ENCODE results near the gene NOTCH2.
"Not testable (repeated sequence)": the region's sequence is repeated elsewhere in the genome, so short reads cannot be mapped to it uniquely, and the experiment has no call there.

The NOTCH2 gene

DNA sequence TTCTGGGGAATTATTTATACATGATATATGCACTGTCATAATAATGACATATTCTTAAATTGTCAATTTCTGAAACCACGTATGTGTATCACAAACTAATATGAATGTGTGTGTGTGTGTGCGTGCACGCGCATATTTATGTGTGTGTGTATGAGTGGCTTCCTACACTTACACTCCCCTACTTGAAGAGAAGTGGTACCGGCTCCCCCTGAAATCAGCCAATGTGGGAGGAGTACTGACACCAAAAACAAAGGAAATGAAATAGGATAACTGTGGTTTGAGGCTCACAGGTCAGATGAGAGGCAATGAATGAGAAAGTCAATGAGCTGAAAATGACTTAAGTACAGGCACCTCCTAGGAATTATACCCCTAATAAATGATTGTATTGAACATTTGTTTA is 42.8 kb upstream of the NOTCH2 start:
- H4K8ac ChIP-seq (ENCODE audit: low read depth, low read length); H2BK5ac ChIP-seq (ENCODE audit: low read length); H3K27ac ChIP-seq (replicated peaks; ENCODE audit: low read length); H2AK5ac ChIP-seq (ENCODE audit: low read depth, low read length); H3K4me1 ChIP-seq (ENCODE audit: control insufficient read depth in 2 of 2, insufficient read depth in 1 of 2, low read depth in 1 of 2, low read length in 2 of 2); H3K18ac ChIP-seq (ENCODE audit: low read length); H3K9ac ChIP-seq (ENCODE audit: low read depth, low read length, poor library complexity); H2BK15ac ChIP-seq (ENCODE audit: low read length); H3K27me3 ChIP-seq (ENCODE audit: control insufficient read depth in 3 of 3, insufficient read depth in 3 of 3, low read depth in 1 of 3, low read length in 3 of 3); H3K36me3 ChIP-seq (replicated peaks in 1 of 2; ENCODE audit: control insufficient read depth in 2 of 2, insufficient read depth in 2 of 2, low read length in 2 of 2); H3K9me3 ChIP-seq (replicated peaks in 1 of 2; ENCODE audit: control insufficient read depth in 2 of 2, insufficient read depth in 1 of 2, low read depth in 1 of 2, low read length in 2 of 2); DNase-seq (ENCODE audit: low spot score); H3K4me2 ChIP-seq (ENCODE audit: insufficient read depth, low read length, poor library complexity, severe bottlenecking); H3K4ac ChIP-seq (ENCODE audit: low read length); H3K79me1 ChIP-seq (ENCODE audit: low read depth, low read length); H2BK12ac ChIP-seq (ENCODE audit: low read length); H3K23ac ChIP-seq (ENCODE audit: low read depth, low read length, poor library complexity); H2AFZ ChIP-seq (ENCODE audit: low read length); H2BK120ac ChIP-seq (ENCODE audit: low read depth, low read length); H3K4me3 ChIP-seq (ENCODE audit: low read length in 2 of 2); H3K14ac ChIP-seq (ENCODE audit: low read length); H4K91ac ChIP-seq (ENCODE audit: low read depth, low read length, poor library complexity): not testable (repeated sequence)
- WGBS, 2 donors (ENCODE audit: extremely low coverage in 2 of 2, insufficient read length in 2 of 2, insufficient replicate concordance in 1 of 2), result no CpG with 5 or more reads among the region's 5 CpGs

DNA sequence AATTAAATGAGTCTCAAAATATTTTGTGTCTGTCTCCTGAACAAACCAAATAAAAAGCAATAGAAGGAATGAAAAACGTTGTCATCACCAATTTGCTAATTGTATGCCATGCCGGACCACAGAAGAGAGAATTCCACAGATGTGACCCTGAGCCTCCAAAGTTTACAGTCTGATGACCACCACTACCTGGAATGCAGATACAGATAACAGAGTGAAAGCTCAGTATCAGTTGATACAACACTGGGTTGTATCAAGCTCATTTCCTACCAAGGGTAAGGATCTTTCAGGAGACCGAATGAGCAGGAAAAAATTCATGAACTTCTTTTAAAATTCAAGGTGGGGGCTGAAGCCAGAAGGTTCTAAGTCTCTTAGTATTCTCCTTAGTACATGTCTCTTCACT is 42.3 kb upstream of the NOTCH2 start:
- not testable (repeated sequence) for DNase-seq (ENCODE audit: low spot score); H3K18ac ChIP-seq (ENCODE audit: low read length); H3K79me1 ChIP-seq (ENCODE audit: low read depth, low read length); H3K4ac ChIP-seq (ENCODE audit: low read length); H3K4me1 ChIP-seq (ENCODE audit: control insufficient read depth in 2 of 2, insufficient read depth in 1 of 2, low read depth in 1 of 2, low read length in 2 of 2); H2AK5ac ChIP-seq (ENCODE audit: low read depth, low read length); H3K27me3 ChIP-seq (ENCODE audit: control insufficient read depth in 3 of 3, insufficient read depth in 3 of 3, low read depth in 1 of 3, low read length in 3 of 3); H3K14ac ChIP-seq (ENCODE audit: low read length); H3K4me3 ChIP-seq (ENCODE audit: low read length in 2 of 2); H2BK120ac ChIP-seq (ENCODE audit: low read depth, low read length); H4K8ac ChIP-seq (ENCODE audit: low read depth, low read length); H3K9ac ChIP-seq (ENCODE audit: low read depth, low read length, poor library complexity); H2BK12ac ChIP-seq (ENCODE audit: low read length); H2BK5ac ChIP-seq (ENCODE audit: low read length); H2BK15ac ChIP-seq (ENCODE audit: low read length); H3K4me2 ChIP-seq (ENCODE audit: insufficient read depth, low read length, poor library complexity, severe bottlenecking); H3K36me3 ChIP-seq (replicated peaks in 1 of 2; ENCODE audit: control insufficient read depth in 2 of 2, insufficient read depth in 2 of 2, low read length in 2 of 2); H3K27ac ChIP-seq (replicated peaks; ENCODE audit: low read length); H3K23ac ChIP-seq (ENCODE audit: low read depth, low read length, poor library complexity); H2AFZ ChIP-seq (ENCODE audit: low read length); H4K91ac ChIP-seq (ENCODE audit: low read depth, low read length, poor library complexity); H3K9me3 ChIP-seq (replicated peaks in 1 of 2; ENCODE audit: control insufficient read depth in 2 of 2, insufficient read depth in 1 of 2, low read depth in 1 of 2, low read length in 2 of 2)
- WGBS, 2 donors (ENCODE audit: extremely low coverage in 2 of 2, insufficient read length in 2 of 2, insufficient replicate concordance in 1 of 2), result no CpG with 5 or more reads among the region's 3 CpGs

DNA sequence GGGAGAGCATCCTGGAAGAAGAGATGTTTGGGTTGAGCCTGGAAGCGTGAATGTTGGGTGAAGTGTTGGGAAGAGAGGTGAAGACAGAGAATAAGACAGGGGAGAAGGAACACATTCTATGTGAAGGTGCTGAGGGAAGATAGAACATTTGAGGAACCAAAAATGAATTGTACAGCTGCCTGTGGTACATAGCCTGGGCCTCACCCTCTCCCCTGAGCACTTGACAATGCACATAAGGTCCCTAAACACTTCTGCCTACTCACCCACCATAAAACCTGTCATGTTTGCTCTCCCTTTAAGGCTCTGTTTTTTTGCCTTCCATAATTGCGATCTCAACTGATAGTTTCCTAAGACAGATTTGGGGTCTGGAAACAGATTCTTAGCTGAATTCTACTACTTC is 41.5 kb upstream of the NOTCH2 start:
- not testable (repeated sequence) for H2BK15ac ChIP-seq (ENCODE audit: low read length); H3K4ac ChIP-seq (ENCODE audit: low read length); H3K18ac ChIP-seq (ENCODE audit: low read length); DNase-seq (ENCODE audit: low spot score); H4K8ac ChIP-seq (ENCODE audit: low read depth, low read length); H3K27me3 ChIP-seq (ENCODE audit: control insufficient read depth in 3 of 3, insufficient read depth in 3 of 3, low read depth in 1 of 3, low read length in 3 of 3); H3K4me1 ChIP-seq (ENCODE audit: control insufficient read depth in 2 of 2, insufficient read depth in 1 of 2, low read depth in 1 of 2, low read length in 2 of 2); H3K9me3 ChIP-seq (replicated peaks in 1 of 2; ENCODE audit: control insufficient read depth in 2 of 2, insufficient read depth in 1 of 2, low read depth in 1 of 2, low read length in 2 of 2); H3K9ac ChIP-seq (ENCODE audit: low read depth, low read length, poor library complexity); H3K27ac ChIP-seq (replicated peaks; ENCODE audit: low read length); H2BK12ac ChIP-seq (ENCODE audit: low read length); H2BK120ac ChIP-seq (ENCODE audit: low read depth, low read length); H4K91ac ChIP-seq (ENCODE audit: low read depth, low read length, poor library complexity); H2AK5ac ChIP-seq (ENCODE audit: low read depth, low read length); H3K4me3 ChIP-seq (ENCODE audit: low read length in 2 of 2); H3K4me2 ChIP-seq (ENCODE audit: insufficient read depth, low read length, poor library complexity, severe bottlenecking); H3K23ac ChIP-seq (ENCODE audit: low read depth, low read length, poor library complexity); H2BK5ac ChIP-seq (ENCODE audit: low read length); H3K14ac ChIP-seq (ENCODE audit: low read length); H3K36me3 ChIP-seq (replicated peaks in 1 of 2; ENCODE audit: control insufficient read depth in 2 of 2, insufficient read depth in 2 of 2, low read length in 2 of 2); H3K79me1 ChIP-seq (ENCODE audit: low read depth, low read length); H2AFZ ChIP-seq (ENCODE audit: low read length)
- no CpG with 5 or more reads among the region's 2 CpGs for WGBS, 2 donors (ENCODE audit: extremely low coverage in 2 of 2, insufficient read length in 2 of 2, insufficient replicate concordance in 1 of 2)

DNA sequence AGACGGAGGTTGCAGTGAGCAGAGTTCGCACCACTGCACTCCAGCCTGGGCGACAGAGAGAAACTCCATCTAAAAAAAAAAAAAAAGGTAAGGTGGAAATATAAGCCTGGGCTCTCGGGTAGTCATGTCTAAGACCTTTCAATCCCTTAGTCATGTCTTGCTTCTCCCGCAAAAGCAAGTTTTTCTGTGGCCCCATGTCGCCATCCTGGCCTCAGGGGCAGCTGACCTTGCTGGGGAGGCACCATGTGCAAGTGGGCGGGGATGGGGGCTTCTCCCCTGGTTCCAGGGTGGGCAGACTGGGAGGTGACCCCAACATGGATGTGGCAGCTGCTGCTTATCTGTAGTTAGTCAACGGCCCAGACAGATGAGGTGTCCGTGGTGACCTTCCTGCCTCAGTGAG is 40.2 kb upstream of the NOTCH2 start:
- H3K27me3 ChIP-seq (ENCODE audit: control insufficient read depth in 3 of 3, insufficient read depth in 3 of 3, low read depth in 1 of 3, low read length in 3 of 3); H3K4me2 ChIP-seq (ENCODE audit: insufficient read depth, low read length, poor library complexity, severe bottlenecking); DNase-seq (ENCODE audit: low spot score); H3K9me3 ChIP-seq (replicated peaks in 1 of 2; ENCODE audit: control insufficient read depth in 2 of 2, insufficient read depth in 1 of 2, low read depth in 1 of 2, low read length in 2 of 2); H2BK15ac ChIP-seq (ENCODE audit: low read length); H3K36me3 ChIP-seq (replicated peaks in 1 of 2; ENCODE audit: control insufficient read depth in 2 of 2, insufficient read depth in 2 of 2, low read length in 2 of 2); H3K14ac ChIP-seq (ENCODE audit: low read length); H2BK12ac ChIP-seq (ENCODE audit: low read length); H3K23ac ChIP-seq (ENCODE audit: low read depth, low read length, poor library complexity); H2AK5ac ChIP-seq (ENCODE audit: low read depth, low read length); H2AFZ ChIP-seq (ENCODE audit: low read length); H3K79me1 ChIP-seq (ENCODE audit: low read depth, low read length); H4K8ac ChIP-seq (ENCODE audit: low read depth, low read length); H2BK5ac ChIP-seq (ENCODE audit: low read length); H3K9ac ChIP-seq (ENCODE audit: low read depth, low read length, poor library complexity); H2BK120ac ChIP-seq (ENCODE audit: low read depth, low read length); H3K4me3 ChIP-seq (ENCODE audit: low read length in 2 of 2); H3K4ac ChIP-seq (ENCODE audit: low read length); H3K27ac ChIP-seq (replicated peaks; ENCODE audit: low read length); H3K18ac ChIP-seq (ENCODE audit: low read length); H3K4me1 ChIP-seq (ENCODE audit: control insufficient read depth in 2 of 2, insufficient read depth in 1 of 2, low read depth in 1 of 2, low read length in 2 of 2); H4K91ac ChIP-seq (ENCODE audit: low read depth, low read length, poor library complexity): not testable (repeated sequence)
- WGBS, 2 donors (ENCODE audit: extremely low coverage in 2 of 2, insufficient read length in 2 of 2, insufficient replicate concordance in 1 of 2), result no CpG with 5 or more reads among the region's 9 CpGs
